GM23338 (cell line): ENCODE results near the gene FTO. TPM values are rescaled to one million over a fixed set of nuclear protein-coding genes. Genes with fewer than 3 reads are reported as not detected.
"Not testable (repeated sequence)": the region's sequence is repeated elsewhere in the genome, so short reads cannot be mapped to it uniquely, and the experiment has no call there.

Experiments
- ATAC-seq: fragments of 200-7000 bp; cut with Tn5 transposase; 3 replicates; pipeline ENCODE4 v1.9.1; 2020
- DNase-seq: peaks from one replicate; pipeline ENCODE4 v3.0.0-alpha.2; 2015; ENCODE audit warnings: low spot score
- H2AFZ ChIP-seq: fragments of 200-600 bp; sonication (generic); 2 replicates; pipeline ENCODE4 v1.8.0; 2016; ENCODE audit warnings: antibody characterized with exemption, mild to moderate bottlenecking, moderate library complexity
- H3F3A ChIP-seq: fragments of 200-600 bp; sonication (generic); replicated peaks from 2 replicates; pipeline ENCODE4 v1.8.0; 2017; ENCODE audit warnings: antibody characterized with exemption, mixed run types, low read depth
- H3K27ac ChIP-seq: fragments of 200-600 bp; sonication (generic); 2 replicates; pipeline ENCODE4 v1.6.1; 2016; ENCODE audit warnings: low read depth
- H3K27me3 ChIP-seq: fragments of 200-600 bp; sonication (generic); 2 replicates; pipeline ENCODE4 v1.8.0; 2016; ENCODE audit warnings: mild to moderate bottlenecking, mixed run types, moderate library complexity; ENCODE audit not compliant: insufficient read depth
- H3K36me3 ChIP-seq: fragments of 200-600 bp; sonication (generic); 2 replicates; pipeline ENCODE4 v1.8.0; 2016; ENCODE audit warnings: mild to moderate bottlenecking; ENCODE audit not compliant: insufficient read depth
- H3K4me1 ChIP-seq: fragments of 200-600 bp; sonication (generic); 2 replicates; pipeline ENCODE4 v1.8.0; 2016; ENCODE audit warnings: mild to moderate bottlenecking, moderate library complexity; ENCODE audit not compliant: insufficient read depth
- H3K4me2 ChIP-seq: fragments of 200-600 bp; sonication (generic); 2 replicates; pipeline ENCODE4 v1.7.1; 2017; ENCODE audit warnings: mixed run types
- H3K4me3 ChIP-seq: fragments of 200-600 bp; sonication (generic); 2 replicates; pipeline ENCODE4 v1.6.1; 2016; ENCODE audit warnings: mixed run types
- H3K79me2 ChIP-seq: fragments of 200-600 bp; sonication (generic); replicated peaks from 2 replicates; pipeline ENCODE4 v1.8.0; 2017; ENCODE audit warnings: mild to moderate bottlenecking; ENCODE audit not compliant: insufficient read depth
- H3K9me2 ChIP-seq: fragments of 200-600 bp; sonication (generic); 2 replicates; pipeline ENCODE4 v1.8.0; 2017; ENCODE audit not compliant: insufficient read depth
- H4K20me1 ChIP-seq: fragments of 200-600 bp; sonication (generic); replicated peaks from 2 replicates; pipeline ENCODE4 v1.8.0; 2017; ENCODE audit warnings: mild to moderate bottlenecking; ENCODE audit not compliant: insufficient read depth
- H3K27ac Mint-ChIP-seq: 2 replicates; pipeline ENCODE4 v1.8.0; 2020; ENCODE audit warnings: inconsistent platforms, mild to moderate bottlenecking, moderate library complexity, mixed read lengths
- H3K27me3 Mint-ChIP-seq: 3 replicates; pipeline ENCODE4 v1.8.0; 2022; ENCODE audit warnings: low read depth, mild to moderate bottlenecking, moderate library complexity, mixed read lengths, inconsistent platforms; ENCODE audit not compliant: insufficient read depth, poor library complexity
- H3K36me3 Mint-ChIP-seq: 3 replicates; pipeline ENCODE4 v1.8.0; 2021; ENCODE audit warnings: low read depth, mild to moderate bottlenecking, inconsistent platforms, moderate library complexity, mixed read lengths
- H3K4me1 Mint-ChIP-seq: 3 replicates; pipeline ENCODE4 v1.8.0; 2020; ENCODE audit warnings: mild to moderate bottlenecking, inconsistent platforms, mixed read lengths
- H3K4me3 Mint-ChIP-seq: 3 replicates; pipeline ENCODE4 v1.8.0; 2021; ENCODE audit warnings: moderate library complexity, mild to moderate bottlenecking, inconsistent platforms, mixed read lengths
- H3K9me3 Mint-ChIP-seq: 3 replicates; pipeline ENCODE4 v1.8.0; 2020; ENCODE audit warnings: moderate library complexity, mild to moderate bottlenecking, inconsistent platforms, mixed read lengths
- CREB1 ChIP-seq: fragments of 250-450 bp; sonication (Bioruptor Pico); IDR thresholded peaks from 2 replicates; pipeline ENCODE4 v1.5.0; 2020; ENCODE audit warnings: low read depth, mild to moderate bottlenecking, moderate library complexity
- CTCF ChIP-seq, 2 experiments: fragments of 200-600 bp in 1 of 2; sonication (generic) in 1 of 2; conservative IDR thresholded peaks; 2 replicates each; pipeline versions ENCODE4 v1.5.1 to v1.6.1; 2016 to 2017; ENCODE audit warnings: antibody characterized with exemption in 2 of 2, low read depth in 2 of 2, mild to moderate bottlenecking in 2 of 2, moderate library complexity in 1 of 2
- ETS1 ChIP-seq: IDR thresholded peaks from 2 replicates; pipeline ENCODE4 v1.6.1; 2016; ENCODE audit warnings: antibody characterized with exemption
- EZH2 ChIP-seq: fragments of 200-600 bp; sonication (generic); IDR thresholded peaks from one replicate; pipeline ENCODE4 v1.8.0; 2017; ENCODE audit warnings: antibody characterized with exemption, mild to moderate bottlenecking, low read depth; ENCODE audit not compliant: unreplicated experiment
- EZH2phosphoT487 ChIP-seq: fragments of 200-600 bp; sonication (generic); IDR thresholded peaks from one replicate; pipeline ENCODE4 v1.8.1; 2018; ENCODE audit warnings: antibody characterized with exemption; ENCODE audit not compliant: unreplicated experiment
- JUNB ChIP-seq: IDR thresholded peaks from one replicate; pipeline ENCODE4 v1.6.1; 2016; ENCODE audit warnings: antibody characterized with exemption; ENCODE audit not compliant: unreplicated experiment
- NANOG ChIP-seq: IDR thresholded peaks from 2 replicates; pipeline ENCODE4 v1.6.1; 2016; ENCODE audit warnings: antibody characterized with exemption, borderline replicate concordance
- POLR2AphosphoS5 ChIP-seq: IDR thresholded peaks from 2 replicates; pipeline ENCODE4 v1.6.1; 2016; ENCODE audit warnings: antibody characterized with exemption, low read depth
- REST ChIP-seq: IDR thresholded peaks from one replicate; pipeline ENCODE4 v1.6.1; 2018; ENCODE audit warnings: antibody characterized with exemption; ENCODE audit not compliant: unreplicated experiment
- STAT1 ChIP-seq: IDR thresholded peaks from one replicate; pipeline ENCODE4 v1.6.1; 2016; ENCODE audit warnings: antibody characterized with exemption; ENCODE audit not compliant: unreplicated experiment
- ZNF114 ChIP-seq: fragments of 250-450 bp; sonication (Bioruptor Pico); IDR thresholded peaks from 2 replicates; pipeline ENCODE4 v1.5.0; 2020; ENCODE audit warnings: mild to moderate bottlenecking, moderate library complexity
- ZNF331 ChIP-seq: fragments of 250-450 bp; sonication (Bioruptor Pico); IDR thresholded peaks from 2 replicates; pipeline ENCODE4 v1.5.0; 2020; ENCODE audit warnings: low read depth, mild to moderate bottlenecking, moderate library complexity
- polyA plus RNA-seq: library from polyadenylated mRNA; unstranded; fragments of >200 nt; fragmentation: Nextera tagmentation; extraction: Ambion mirVana; gene quantifications from 2 replicates; pipeline ENCODE4 v1.2.1, GENCODE V29; 2016
- total RNA-seq: library from RNA; depleted of rRNA; stranded (reverse); fragments of >200 nt; shearing (Covaris generic); gene quantifications from 2 replicates; pipeline ENCODE4 v1.2.3, GENCODE V29; 2014

The FTO gene
- total and polyA plus RNA-seq, 2 experiments from 2014 or later, result 17.7 to 69.6 TPM

- TF ChIP-seq ZNF331 (CRISPR knock-in tag) (no peak), EZH2 (no peak)
Measured at GRCh38 chr16:53695070-53695469, 8.9 kb upstream of the FTO start (continued).

GRCh38 chr16:53698271-53698670, 5.7 kb upstream of the FTO start:
- H3K27me3 Mint-ChIP-seq, H3K4me2 ChIP-seq, H3K4me3 Mint-ChIP-seq, H3F3A ChIP-seq, H4K20me1 ChIP-seq, H3K4me1 ChIP-seq, H3K27ac ChIP-seq, H3K27me3 ChIP-seq, H3K27ac Mint-ChIP-seq, H3K9me2 ChIP-seq, ATAC-seq, H3K4me3 ChIP-seq, H3K79me2 ChIP-seq, H3K36me3 ChIP-seq, DNase-seq, H2AFZ ChIP-seq, H3K4me1 Mint-ChIP-seq: not testable (repeated sequence)
- Mint-ChIP-seq H3K9me3 (peaks cover 13% of the 10 kb centered on the region), H3K36me3 (peaks cover 31% of the 10 kb centered on the region)

GRCh38 chr16:53704445-53704813, 473 bp downstream of the FTO start:
- no peaks in the 10 kb centered on the region for H3K9me2 ChIP-seq
- H3K4me3 ChIP-seq, result peak overlapping the region; percentile 71
- H3K36me3 ChIP-seq, result no peaks in the 10 kb centered on the region
- H3F3A ChIP-seq, result no peaks in the 10 kb centered on the region
- H3K27ac ChIP-seq, result no peak overlapping the region
- peak overlapping the region; percentile 79; the same call in 1 of the 2 replicates for H2AFZ ChIP-seq
- ATAC-seq (no peak), DNase-seq (no peak)
- H4K20me1 ChIP-seq, result no peaks in the 10 kb centered on the region; the same call in 1 of the 2 replicates
- H3K4me1 Mint-ChIP-seq, result peaks cover 5% of the 10 kb centered on the region
- peak overlapping the region; percentile 96 for H3K4me3 Mint-ChIP-seq
- H3K9me3 Mint-ChIP-seq, result no peaks in the 10 kb centered on the region; the same call in 2 of the 3 replicates
- peaks cover 4% of the 10 kb centered on the region for H3K4me1 ChIP-seq
- peaks cover 58% of the 10 kb centered on the region for H3K79me2 ChIP-seq
- peak overlapping the region; percentile 82; the same call in 1 of the 2 replicates for H3K27ac Mint-ChIP-seq
- H3K27me3 Mint-ChIP-seq, result peaks cover 4% of the 10 kb centered on the region
- no peaks in the 10 kb centered on the region for H3K27me3 ChIP-seq
- H3K36me3 Mint-ChIP-seq, result peaks cover 2% of the 10 kb centered on the region; the same call in 2 of the 3 replicates
- peak overlapping the region; percentile 96 for H3K4me2 ChIP-seq
- TF ChIP-seq STAT1 (no peak), REST (no peak), ETS1 (no peak), ZNF114 (CRISPR knock-in tag) (no peak), NANOG (no peak), POLR2AphosphoS5 (no peak), JUNB (no peak), CTCF (conservative IDR thresholded peaks at IDR 0.05; ENCODE audit: low read depth in 2 of 2) (no peak), EZH2 (no peak), ZNF331 (CRISPR knock-in tag) (no peak), EZH2phosphoT487 (no peak), CREB1 (CRISPR knock-in tag) (no peak)
